ENCODE measurements around the gene LRP5.

Gene LRP5

GRCh38 chr11:68388595-68389198 lies 76.3 kb downstream of the LRP5 start:
- TF ChIP-seq, protein P1, sequence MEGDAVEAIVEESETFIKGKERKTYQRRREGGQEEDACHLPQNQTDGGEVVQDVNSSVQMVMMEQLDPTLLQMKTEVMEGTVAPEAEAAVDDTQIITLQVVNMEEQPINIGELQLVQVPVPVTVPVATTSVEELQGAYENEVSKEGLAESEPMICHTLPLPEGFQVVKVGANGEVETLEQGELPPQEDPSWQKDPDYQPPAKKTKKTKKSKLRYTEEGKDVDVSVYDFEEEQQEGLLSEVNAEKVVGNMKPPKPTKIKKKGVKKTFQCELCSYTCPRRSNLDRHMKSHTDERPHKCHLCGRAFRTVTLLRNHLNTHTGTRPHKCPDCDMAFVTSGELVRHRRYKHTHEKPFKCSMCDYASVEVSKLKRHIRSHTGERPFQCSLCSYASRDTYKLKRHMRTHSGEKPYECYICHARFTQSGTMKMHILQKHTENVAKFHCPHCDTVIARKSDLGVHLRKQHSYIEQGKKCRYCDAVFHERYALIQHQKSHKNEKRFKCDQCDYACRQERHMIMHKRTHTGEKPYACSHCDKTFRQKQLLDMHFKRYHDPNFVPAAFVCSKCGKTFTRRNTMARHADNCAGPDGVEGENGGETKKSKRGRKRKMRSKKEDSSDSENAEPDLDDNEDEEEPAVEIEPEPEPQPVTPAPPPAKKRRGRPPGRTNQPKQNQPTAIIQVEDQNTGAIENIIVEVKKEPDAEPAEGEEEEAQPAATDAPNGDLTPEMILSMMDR (IDR thresholded peaks at IDR 0.05; ENCODE audit: insufficient read depth, low read depth, low read length, missing control alignments), result no peak
- no peak for DNase-seq (ENCODE audit: low read depth)
- H3K4me3 ChIP-seq (ENCODE audit: low read length), result no peak overlapping the region

GRCh38 chr11:68390315-68390714 lies 77.9 kb downstream of the LRP5 start:
- no peak overlapping the region for H3K4me3 ChIP-seq (ENCODE audit: low read length)
- no peak for DNase-seq (ENCODE audit: low read depth)
- TF ChIP-seq, protein P1 (IDR thresholded peaks at IDR 0.05; ENCODE audit: insufficient read depth, low read depth, low read length, missing control alignments), result no peak

DNA sequence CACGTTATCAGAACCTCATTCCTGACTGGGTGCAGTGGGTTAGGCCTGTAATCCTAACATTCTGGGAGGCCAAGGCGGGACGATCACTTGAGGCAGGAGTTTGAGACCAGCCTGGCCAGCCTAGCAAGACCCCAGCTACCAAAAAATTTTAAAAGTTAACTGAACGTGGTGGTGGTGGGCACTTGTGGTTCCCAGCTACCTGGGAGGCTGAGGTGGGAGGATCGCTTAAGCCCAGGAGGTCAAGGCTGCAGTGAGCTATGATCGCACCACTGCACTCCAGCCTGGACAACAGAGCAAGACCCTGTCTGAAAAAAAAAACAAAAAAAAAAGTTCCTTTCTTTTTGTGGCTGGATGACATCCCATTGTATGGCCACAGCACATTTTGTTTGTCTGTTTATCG lies 80.4 kb downstream of the LRP5 start:
- no peak overlapping the region for H3K4me3 ChIP-seq (ENCODE audit: low read length)
- TF ChIP-seq, protein P1 (IDR thresholded peaks at IDR 0.05; ENCODE audit: insufficient read depth, low read depth, low read length, missing control alignments), result no peak
- no peak for DNase-seq (ENCODE audit: low read depth)

GRCh38 chr11:68396516-68396915 lies 84.1 kb downstream of the LRP5 start:
- TF ChIP-seq, protein P1 (IDR thresholded peaks at IDR 0.05; ENCODE audit: insufficient read depth, low read depth, low read length, missing control alignments), result no peak
- no peak overlapping the region for H3K4me3 ChIP-seq (ENCODE audit: low read length)
- no peak for DNase-seq (ENCODE audit: low read depth)

- DNase-seq (ENCODE audit: low read depth), result no peak
- TF ChIP-seq, protein P1 (IDR thresholded peaks at IDR 0.05; ENCODE audit: insufficient read depth, low read depth, low read length, missing control alignments), result no peak
- H3K4me3 ChIP-seq (ENCODE audit: low read length), result no peak overlapping the region
Observed at GRCh38 chr11:68397256-68397655, 84.9 kb downstream of the LRP5 start.

GRCh38 chr11:68398995-68399851 lies 86.8 kb downstream of the LRP5 start:
- no peak for DNase-seq (ENCODE audit: low read depth)
- no peak overlapping the region for H3K4me3 ChIP-seq (ENCODE audit: low read length)
- TF ChIP-seq, protein P1 (IDR thresholded peaks at IDR 0.05; ENCODE audit: insufficient read depth, low read depth, low read length, missing control alignments), result no peak

All from epithelial cell of esophagus (primary cell).